VCaP (cell line): ENCODE results near the gene LPA.
"Not testable (repeated sequence)": the region's sequence is repeated elsewhere in the genome, so short reads cannot be mapped to it uniquely, and the experiment has no call there.

Source experiments
- H3K27ac ChIP-seq: fragments of 450-650 bp; 2 replicates; pipeline ENCODE4 v1.5.1; 2017
- TF ChIP-seq, protein P1 (sequence below): fragments of 450-650 bp; conservative IDR thresholded peaks from 2 replicates; pipeline ENCODE4 v1.5.1; 2017; ENCODE audit warnings: mild to moderate bottlenecking, moderate library complexity

The LPA gene, protein sequence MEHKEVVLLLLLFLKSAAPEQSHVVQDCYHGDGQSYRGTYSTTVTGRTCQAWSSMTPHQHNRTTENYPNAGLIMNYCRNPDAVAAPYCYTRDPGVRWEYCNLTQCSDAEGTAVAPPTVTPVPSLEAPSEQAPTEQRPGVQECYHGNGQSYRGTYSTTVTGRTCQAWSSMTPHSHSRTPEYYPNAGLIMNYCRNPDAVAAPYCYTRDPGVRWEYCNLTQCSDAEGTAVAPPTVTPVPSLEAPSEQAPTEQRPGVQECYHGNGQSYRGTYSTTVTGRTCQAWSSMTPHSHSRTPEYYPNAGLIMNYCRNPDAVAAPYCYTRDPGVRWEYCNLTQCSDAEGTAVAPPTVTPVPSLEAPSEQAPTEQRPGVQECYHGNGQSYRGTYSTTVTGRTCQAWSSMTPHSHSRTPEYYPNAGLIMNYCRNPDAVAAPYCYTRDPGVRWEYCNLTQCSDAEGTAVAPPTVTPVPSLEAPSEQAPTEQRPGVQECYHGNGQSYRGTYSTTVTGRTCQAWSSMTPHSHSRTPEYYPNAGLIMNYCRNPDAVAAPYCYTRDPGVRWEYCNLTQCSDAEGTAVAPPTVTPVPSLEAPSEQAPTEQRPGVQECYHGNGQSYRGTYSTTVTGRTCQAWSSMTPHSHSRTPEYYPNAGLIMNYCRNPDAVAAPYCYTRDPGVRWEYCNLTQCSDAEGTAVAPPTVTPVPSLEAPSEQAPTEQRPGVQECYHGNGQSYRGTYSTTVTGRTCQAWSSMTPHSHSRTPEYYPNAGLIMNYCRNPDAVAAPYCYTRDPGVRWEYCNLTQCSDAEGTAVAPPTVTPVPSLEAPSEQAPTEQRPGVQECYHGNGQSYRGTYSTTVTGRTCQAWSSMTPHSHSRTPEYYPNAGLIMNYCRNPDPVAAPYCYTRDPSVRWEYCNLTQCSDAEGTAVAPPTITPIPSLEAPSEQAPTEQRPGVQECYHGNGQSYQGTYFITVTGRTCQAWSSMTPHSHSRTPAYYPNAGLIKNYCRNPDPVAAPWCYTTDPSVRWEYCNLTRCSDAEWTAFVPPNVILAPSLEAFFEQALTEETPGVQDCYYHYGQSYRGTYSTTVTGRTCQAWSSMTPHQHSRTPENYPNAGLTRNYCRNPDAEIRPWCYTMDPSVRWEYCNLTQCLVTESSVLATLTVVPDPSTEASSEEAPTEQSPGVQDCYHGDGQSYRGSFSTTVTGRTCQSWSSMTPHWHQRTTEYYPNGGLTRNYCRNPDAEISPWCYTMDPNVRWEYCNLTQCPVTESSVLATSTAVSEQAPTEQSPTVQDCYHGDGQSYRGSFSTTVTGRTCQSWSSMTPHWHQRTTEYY (N-terminal part only)

DNA sequence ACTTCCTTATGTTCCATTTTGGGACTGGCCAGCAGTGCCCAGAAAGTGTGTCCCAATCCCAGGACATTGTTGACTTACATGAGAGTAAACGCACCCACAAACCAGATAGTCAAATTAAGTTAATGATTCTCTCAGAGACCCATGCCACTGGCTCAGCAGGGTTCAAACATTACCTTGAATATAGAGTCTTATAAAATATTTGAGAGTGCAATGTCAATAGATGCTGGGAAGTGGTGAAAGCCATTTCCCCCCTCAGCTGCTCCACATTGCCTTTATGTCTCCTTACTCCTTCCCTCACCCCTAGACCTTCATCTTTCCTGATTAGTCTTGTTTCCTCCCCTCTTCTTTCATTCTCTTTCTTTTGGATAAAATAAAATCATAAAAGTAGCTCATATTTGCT lies at the start of gene LPA:
TSS of gene LPA (minus strand) at position 78 of the 400 bp plus-strand sequence. CDS start at position 17, 61 bp downstream.
- not testable (repeated sequence) for H3K27ac ChIP-seq

DNA sequence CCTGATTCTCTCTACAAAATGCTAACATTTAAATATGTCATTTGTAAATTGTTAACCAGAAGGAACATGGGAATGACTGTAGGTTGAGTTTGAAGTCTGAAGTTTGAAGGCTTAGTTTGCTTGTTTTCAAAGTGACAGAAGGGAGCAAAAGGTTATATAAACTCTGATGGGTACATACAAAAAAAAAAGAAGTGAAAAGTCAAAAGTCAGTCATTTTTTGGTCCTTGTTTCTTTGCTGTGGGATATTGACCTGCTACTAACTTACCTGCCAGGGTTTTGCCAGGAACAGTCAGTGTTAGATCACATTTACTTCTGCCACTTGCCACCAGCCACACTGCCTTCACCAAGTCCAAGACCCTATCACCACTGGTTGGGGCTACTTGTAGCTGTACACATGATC lies 44.9 kb upstream of the LPA start:
- not testable (repeated sequence) for H3K27ac ChIP-seq

DNA sequence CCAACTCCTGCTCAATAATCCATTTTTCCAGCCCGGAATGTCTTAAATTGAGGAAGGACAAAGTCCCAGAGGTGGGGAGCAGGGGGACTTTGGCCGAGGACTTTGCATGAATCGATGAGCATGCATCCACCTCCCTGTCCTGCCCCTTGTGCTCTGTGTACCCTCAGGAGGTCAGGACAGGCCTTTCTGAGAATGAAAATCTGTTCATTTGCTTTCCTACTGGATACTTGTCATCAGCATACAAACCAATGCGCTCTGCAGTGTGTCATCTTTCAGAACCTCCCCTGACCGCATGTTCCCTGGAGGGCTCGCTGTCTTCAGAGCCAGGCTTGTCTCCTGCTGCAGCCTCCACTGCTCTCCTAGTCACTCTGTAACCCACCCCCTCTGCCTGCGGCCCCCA lies 40.6 kb upstream of the LPA start:
- H3K27ac ChIP-seq = not testable (repeated sequence)

DNA sequence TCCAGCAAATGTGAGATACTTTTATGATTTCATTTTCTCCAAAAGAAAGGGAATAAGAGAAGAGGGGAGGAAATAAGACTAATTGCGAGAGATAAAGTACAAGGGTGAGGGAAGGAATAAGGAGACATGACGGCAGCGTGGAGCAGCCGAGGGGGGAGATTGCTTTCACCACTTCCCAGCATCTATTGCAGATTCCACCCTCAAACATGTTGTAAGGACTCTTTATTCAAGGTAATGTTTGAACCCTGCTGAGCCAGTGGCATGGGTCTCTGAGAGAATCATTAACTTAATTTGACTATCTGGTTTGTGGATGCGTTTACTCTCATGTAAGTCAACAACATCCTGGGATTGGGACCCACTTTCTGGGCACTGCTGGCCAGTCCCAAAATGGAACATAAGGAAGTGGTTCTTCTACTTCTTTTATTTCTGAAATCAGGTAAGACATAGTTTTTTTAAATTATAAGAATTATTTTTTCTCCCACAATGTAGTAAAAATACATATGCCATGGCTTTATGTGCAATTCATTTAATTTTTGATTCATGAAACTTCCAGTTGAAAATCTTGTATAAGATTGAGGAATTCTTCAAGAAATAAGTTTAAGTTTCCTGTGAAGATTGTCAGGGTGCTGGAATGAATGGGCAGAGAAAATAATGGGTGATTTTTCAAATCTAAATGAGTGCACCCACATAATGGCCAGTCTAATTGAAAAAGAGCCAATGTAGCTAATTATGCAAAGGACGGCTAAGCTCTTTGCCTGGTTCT lies 38.0 kb upstream of the LPA start, which contains the start of gene PLG:
TSS of gene PLG (plus strand) at position 327 of the 763 bp plus-strand sequence. CDS start at position 388, 61 bp downstream.
- not testable (repeated sequence) for H3K27ac ChIP-seq

DNA sequence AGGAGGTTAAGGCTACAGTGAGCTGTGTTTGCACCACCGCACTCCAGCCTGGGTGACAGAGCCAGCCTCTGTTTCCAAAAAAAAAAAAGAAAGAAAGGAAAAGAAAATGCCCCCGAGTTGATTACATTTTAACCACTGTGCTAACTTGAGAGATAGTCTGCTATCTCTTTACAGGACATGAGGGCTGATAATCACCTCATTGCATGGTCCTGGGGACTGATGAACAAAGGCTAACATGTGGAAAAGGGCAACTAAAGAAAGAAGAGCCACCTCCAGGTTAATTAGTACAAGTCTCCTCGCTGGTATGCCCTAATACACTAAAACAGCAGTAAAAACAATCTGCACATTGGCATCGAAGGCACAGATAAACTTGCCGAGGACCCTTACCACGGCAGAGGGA lies 33.8 kb upstream of the LPA start:
- H3K27ac ChIP-seq = no peak overlapping the region
- TF ChIP-seq, protein P1, sequence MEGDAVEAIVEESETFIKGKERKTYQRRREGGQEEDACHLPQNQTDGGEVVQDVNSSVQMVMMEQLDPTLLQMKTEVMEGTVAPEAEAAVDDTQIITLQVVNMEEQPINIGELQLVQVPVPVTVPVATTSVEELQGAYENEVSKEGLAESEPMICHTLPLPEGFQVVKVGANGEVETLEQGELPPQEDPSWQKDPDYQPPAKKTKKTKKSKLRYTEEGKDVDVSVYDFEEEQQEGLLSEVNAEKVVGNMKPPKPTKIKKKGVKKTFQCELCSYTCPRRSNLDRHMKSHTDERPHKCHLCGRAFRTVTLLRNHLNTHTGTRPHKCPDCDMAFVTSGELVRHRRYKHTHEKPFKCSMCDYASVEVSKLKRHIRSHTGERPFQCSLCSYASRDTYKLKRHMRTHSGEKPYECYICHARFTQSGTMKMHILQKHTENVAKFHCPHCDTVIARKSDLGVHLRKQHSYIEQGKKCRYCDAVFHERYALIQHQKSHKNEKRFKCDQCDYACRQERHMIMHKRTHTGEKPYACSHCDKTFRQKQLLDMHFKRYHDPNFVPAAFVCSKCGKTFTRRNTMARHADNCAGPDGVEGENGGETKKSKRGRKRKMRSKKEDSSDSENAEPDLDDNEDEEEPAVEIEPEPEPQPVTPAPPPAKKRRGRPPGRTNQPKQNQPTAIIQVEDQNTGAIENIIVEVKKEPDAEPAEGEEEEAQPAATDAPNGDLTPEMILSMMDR = no peak

DNA sequence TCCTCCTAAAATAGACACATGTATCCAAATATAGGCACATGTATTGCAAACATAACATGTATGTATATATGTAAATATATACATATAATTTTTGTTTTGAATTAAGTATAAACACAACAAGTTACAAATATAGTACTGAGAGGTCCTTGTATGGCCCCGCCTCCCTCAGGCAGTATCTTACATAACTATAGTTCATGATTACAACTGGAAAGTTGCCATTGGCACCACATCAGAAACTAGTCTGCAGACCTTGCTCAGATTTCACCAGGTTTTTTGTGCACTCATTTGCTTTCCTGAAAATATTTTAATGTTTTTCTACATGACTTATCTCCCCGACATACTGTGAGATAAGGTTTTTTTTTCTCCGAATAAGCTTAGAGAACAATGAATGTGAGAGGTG lies 32.8 kb upstream of the LPA start:
- H3K27ac ChIP-seq = not testable (repeated sequence)

DNA sequence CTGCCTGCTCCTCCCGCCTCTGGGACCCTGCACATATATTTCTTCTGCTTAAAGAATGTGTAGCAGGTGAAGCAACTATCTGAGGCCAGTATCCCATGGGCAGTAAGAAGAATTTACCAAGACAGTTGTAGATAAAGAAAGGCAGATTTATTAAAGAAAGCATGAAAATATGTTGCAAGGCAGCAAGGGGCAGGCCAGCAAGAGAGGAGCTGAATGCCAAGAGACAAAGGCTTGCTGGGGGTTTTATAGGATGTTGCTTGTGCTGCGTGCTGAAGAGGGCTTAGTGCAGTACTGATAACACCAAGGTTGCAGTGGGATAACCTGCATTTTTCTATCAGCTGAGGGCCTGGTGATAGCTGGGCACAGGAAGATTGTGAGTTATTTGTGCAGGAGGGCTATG lies 31.5 kb upstream of the LPA start:
- H3K27ac ChIP-seq = not testable (repeated sequence)

DNA sequence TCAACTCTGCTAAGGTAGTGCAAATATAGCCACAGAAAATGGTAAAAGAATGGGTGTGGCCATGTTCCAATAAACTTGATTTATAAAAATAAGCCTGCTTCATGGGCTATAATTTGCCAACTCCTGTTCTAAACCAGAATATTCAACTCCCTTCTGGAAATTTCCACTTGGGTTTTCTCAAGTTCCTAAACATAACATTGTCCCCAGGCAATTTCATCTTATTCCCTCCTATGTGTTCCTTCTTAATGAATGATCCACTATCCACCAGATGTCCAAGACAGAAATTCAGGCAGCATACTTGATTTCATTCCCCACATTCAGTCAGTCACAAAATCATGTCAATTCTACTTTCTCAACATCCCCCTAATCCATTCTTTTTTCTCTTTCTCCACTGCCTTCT lies 30.9 kb upstream of the LPA start:
- not testable (repeated sequence) for H3K27ac ChIP-seq

DNA sequence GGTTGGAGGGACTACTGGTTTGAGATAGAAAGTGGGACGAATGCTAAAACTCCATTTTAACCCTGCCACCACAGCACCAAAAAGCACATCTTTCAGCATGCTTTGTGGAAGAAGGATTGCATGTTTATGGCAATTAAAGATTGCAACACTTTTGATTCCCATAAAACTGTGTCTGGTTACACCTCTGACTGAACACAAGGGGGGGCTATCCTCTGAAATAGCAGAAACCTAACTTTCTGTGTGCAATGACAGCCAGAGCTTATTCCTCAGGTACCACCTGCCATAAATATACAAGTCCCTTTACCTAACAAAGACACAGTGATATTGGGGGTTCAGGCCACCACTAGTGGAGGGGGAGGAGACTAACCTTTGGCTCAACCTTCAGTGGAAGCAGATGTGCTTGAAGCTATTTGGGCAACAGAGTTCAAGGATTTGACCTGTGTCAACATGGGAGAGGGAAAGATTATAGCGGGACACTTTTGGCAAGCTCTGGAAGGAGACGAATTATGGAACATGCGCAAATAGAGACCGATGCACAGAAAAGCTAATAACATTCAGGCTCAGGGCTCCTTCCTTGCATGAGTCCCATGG lies 28.4 kb upstream of the LPA start:
- H3K27ac ChIP-seq = no peak overlapping the region
- TF ChIP-seq, protein P1 = no peak

DNA sequence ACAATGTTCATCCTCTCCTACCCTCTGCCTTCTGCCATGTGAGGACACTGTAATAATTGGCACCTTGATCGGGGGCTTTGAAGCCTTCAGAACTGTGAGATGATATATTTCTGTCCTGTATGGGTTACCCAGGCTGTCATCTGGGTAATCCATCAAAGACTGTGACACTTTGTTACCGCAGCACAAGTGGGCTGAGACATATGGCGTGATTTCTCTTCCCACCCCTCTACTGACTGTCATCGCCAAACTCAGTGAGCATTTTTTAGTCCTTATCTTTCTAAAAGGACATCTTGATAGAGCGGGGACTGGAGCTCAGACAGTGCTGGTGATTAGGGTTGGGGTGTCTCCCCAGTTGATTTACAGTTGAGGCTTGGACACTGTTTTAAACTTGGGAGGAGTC lies 27.5 kb upstream of the LPA start:
- H3K27ac ChIP-seq = no peak overlapping the region
- TF ChIP-seq, protein P1 = no peak
